Activated CD8-positive, alpha-beta memory T cell treated with anti-CD3 and anti-CD28 coated beads, Interleukin-2, amount 50 U/mL, for 24 hours (primary cell): ENCODE results near the gene TMEM87B.

Experiments
- DNase-seq: peaks from one replicate; pipeline ENCODE4 v3.0.0-alpha.2; 2020; ENCODE audit errors: extremely low read depth

Gene TMEM87B

GRCh38 chr2:112151701-112152440 lies 96.8 kb downstream of the TMEM87B start:
- DNase-seq: no peak

GRCh38 chr2:112152476-112153178 lies 97.6 kb downstream of the TMEM87B start:
- DNase-seq: no peak

- no peak for DNase-seq
Measured at GRCh38 chr2:112153179-112153490, 98.1 kb downstream of the TMEM87B start.

- DNase-seq: no peak
Measured at GRCh38 chr2:112153501-112153900, 98.4 kb downstream of the TMEM87B start.

GRCh38 chr2:112154246-112155117 lies 99.4 kb downstream of the TMEM87B start:
- DNase-seq: no peak

GRCh38 chr2:112155331-112156151 lies 100.5 kb downstream of the TMEM87B start:
- DNase-seq: no peak

GRCh38 chr2:112156152-112156986 lies 101.3 kb downstream of the TMEM87B start:
- DNase-seq: no peak

GRCh38 chr2:112157472-112157871 lies 102.4 kb downstream of the TMEM87B start:
- DNase-seq: no peak

GRCh38 chr2:112159454-112159921 lies 104.4 kb downstream of the TMEM87B start:
- DNase-seq: no peak

GRCh38 chr2:112160283-112161250 lies 105.5 kb downstream of the TMEM87B start:
- no peak for DNase-seq

- no peak for DNase-seq
Measured at GRCh38 chr2:112161431-112162145, 106.5 kb downstream of the TMEM87B start.

- no peak for DNase-seq
Measured at GRCh38 chr2:112162341-112162740, 107.3 kb downstream of the TMEM87B start.

- no peak for DNase-seq
Measured at GRCh38 chr2:112162956-112163355, 107.9 kb downstream of the TMEM87B start.

GRCh38 chr2:112163541-112163981 lies 108.5 kb downstream of the TMEM87B start:
- no peak for DNase-seq

- no peak for DNase-seq
Measured at GRCh38 chr2:112164876-112165275, 109.8 kb downstream of the TMEM87B start.

- DNase-seq: no peak
Measured at GRCh38 chr2:112165296-112165695, 110.2 kb downstream of the TMEM87B start.

GRCh38 chr2:112166806-112167499 lies 111.9 kb downstream of the TMEM87B start:
- no peak for DNase-seq
